NCI-H2029 (cell line): Measurements from ENCODE around the gene EXOSC7.
A peak's percentile ranks its signal among the peaks of the same experiment; 100 is the strongest.
"Not testable (repeated sequence)": the region's sequence is repeated elsewhere in the genome, so short reads cannot be mapped to it uniquely, and the experiment has no call there.

ENCODE experiments used
- DNase-seq: peaks from one replicate; lab custom pipeline; 2025; lab: John Stamatoyannopoulos, UW

Gene EXOSC7

DNA sequence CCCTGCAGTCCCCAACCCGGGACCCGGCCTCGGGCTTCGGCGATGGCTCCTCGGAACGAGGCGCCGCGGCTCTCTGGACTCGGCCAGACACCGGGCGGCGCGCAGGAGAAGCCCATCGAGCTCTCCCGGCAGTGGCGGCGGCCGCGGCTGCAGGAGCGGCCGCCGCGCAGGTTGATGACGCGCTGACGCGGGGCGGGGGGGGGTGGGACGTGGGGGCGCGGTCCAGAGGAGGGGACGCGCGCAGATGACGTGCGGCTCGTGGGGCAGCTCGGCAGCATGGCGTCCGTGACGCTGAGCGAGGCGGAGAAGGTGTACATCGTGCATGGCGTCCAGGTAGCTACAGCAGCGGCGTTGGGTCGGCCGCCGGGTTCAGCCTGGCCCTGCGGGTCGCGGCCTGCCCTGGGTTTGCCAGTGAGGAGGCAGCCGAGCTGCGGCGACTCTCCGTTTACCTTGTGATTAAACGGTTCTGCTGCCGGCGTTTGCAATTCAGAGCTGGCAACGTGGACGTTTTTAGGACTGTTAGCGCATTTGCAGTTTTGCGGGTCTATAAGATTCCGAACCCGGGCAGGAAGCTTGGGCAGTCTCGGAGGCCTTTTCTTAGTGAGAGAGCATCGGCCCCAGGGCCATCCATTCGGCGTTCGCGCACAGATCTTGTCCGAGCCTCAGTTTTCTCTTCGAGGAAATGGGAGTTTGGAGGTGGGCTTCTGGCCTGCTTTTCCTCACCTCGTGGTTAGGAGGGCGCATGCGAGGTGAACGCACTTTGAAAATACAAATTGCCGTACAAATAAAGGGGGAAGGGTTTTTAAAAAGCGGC, at the start of gene EXOSC7, which contains the start of gene ZDHHC3:
EXOSC7 (plus strand) TSS at position 243 of the 814 bp plus-strand sequence; CDS start at position 277, 34 bp downstream.
ZDHHC3 (minus strand) TSS at position 173 of the 814 bp plus-strand sequence. CDS start 16,738 bp downstream, outside the sequence.
- peak; percentile 89 for DNase-seq

DNA sequence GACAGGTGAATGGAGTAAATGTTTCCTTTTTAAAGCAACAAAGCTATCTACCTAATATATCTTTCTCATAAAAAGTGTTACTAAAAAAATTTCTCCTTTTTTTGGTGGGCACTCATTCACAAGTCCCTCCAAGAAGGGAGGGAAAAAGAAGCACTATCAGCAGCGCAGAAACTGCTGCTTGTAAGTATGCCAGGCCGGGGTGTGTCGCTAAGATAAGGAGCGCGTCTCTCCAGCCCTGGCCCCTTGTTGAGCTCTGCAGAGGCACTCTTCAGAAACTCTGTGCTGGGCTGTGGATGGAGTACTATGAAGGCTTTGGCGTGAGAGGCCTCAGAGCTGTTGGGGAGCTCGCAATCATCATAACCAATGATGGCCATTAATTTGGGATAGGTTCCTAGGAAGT, 49.1 kb upstream of the EXOSC7 start:
- DNase-seq: no peak

DNA sequence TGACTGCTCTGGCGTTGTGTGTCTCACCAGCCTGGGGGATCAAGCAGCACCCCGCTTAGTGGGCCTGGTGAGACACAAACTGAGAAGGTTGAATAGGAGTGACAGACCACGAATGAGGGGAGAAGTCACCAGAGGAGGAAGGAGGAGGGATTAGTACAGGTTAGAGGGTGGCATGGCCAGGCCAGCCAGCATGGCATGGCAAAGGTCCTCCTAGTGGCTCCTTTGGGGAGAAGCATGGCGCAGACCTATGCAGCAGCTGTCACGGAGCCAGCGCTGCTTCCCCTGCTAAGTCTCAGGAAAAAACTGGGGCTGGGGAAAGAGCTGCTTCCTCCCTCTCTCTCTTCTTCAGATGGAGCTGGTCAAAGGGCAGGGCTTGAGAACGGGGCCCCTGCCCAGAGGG, 48.7 kb upstream of the EXOSC7 start:
- no peak for DNase-seq

DNA sequence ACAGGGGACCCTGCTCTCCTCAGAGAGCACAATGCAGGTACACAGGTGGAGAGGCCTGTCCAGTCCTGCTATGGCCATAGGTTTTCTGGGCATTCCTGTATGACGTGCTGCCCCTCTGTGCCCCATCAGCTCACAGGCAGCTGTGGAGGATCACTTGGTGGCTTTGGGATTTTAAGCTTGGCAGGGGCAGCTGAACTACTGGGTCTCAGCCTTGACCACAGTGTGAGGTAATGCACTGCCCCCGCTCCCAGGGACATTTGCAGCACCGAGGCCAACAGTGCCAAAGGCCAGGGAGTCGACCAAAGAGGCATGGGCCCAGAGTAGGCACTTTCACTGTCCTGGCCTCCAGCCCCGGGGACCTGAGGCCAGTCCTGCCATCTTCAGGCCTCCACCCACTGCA, 46.3 kb upstream of the EXOSC7 start:
- DNase-seq: no peak

DNA sequence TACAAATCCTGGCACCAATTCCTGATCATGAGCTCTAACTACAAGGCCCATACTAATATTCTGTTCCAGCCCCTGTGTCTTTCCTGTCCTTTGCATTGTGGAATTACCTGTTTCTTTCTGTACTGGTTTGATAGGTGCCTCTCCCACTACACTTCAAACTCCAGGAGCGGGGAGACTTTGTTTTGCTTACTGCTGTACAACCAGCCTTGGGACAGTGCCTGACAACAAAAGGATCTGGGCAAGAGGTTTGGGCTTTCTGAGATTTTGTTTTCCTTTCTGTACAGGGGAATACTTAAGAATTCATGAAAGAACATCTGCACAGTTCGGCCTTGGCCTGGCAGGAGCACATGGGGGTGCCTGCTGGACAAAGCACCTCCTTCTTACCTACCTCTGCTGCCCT, 45.1 kb upstream of the EXOSC7 start:
- no peak for DNase-seq

DNA sequence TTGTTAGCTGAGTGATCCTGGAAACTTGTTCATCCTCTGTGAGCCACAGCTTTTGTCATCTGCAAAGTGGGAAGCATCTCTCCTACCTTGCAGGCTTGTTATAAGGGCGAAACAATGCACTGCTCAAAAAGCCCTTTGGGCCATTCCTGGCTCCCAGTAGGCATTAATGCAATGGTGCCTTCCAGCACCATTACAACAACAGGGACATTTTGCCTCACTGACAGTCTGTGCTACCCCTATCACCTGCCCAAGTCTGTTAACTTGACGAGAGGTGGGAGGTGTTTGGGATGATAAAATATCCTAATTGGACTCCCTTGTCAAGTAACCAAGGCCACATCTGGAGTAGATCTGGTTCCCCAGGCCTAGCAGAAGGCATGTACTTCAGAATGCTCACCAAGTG, 44.3 kb upstream of the EXOSC7 start:
- DNase-seq: no peak

DNA sequence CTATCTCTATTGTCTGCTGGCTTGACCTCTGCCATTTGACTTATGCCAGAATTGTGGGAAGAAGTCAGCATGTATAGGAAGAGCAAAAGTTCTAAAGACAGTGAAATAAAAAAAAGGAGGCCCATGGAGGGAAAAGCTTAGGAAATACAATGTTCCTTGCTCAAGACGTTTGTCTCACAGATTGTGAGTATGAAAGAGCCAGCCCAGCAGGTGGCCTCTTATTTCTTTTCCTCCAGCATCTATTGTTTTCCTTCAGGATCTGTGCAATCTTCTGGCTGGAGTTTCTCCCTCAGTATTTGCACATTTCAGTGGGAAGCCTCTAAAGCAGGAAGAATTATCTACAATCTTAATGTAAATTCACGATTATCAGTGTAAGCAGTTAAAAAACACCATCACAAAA, 43.8 kb upstream of the EXOSC7 start:
- DNase-seq: no peak

DNA sequence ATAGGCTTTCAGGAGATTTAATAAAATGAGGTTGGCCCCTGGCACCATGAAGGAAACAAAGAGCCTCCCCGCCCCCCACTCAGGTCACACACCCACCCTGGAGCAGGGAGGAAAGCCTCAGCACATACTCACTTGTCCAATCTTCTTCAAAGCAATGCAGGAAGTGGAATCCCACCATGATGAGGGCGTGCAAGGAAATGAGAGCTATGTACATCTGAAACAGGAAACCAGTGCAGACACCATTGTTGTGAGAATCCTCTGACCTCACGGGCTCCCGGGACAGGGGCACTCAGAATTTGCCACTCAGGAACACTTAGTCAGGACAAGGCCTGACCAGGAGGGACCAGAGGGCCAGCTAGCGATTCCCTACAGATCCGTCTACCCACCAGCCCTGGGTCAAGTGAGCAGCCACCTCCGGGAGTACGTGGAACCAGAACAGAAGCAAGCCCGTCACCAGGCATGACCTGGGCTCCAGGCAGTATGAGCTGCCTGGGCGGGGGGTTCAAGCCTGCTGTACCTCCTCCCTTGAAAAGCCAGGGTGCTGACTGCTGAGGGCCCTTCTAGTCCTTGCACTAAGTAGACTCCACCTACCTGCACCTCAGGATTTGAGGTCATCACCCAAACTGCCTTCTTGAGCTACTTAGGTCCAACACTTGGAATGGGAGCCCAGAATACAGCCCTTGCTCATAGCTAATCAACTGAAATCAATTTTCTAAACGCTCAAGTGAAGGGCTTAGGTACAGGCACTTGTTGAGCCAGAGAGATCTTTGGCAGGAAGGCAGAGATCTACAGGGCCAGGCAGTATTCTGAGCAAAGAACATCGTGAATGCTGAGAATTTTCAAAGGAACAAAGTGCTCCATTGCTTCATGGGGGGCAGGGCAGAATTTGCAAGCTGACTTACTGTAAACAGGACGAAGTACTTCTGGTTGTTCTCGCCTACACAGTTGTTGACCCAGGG, 42.8 kb upstream of the EXOSC7 start:
- no peak for DNase-seq

DNA sequence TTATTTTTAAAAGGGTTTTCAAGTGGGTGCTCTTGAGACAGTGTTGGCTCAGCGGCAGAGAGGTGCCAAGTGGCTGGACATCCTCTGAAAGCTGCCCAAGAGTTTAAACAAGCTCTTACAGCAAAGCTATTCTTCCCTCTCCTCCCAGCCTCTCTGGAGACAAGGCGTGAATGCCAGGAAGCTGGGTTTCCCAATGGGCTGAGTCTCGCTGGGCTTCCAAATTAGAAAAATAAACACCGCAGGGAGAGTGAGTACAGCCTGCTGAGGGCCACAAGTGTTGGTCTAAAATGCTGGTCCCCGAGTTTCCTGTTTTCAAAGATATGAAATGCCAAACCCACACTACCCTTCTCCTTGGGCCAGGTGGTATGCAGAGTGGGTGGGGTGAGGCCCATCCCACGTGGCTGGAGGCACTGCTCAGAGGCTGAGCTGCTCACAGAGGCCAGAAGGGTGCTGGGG, 36.4 kb upstream of the EXOSC7 start:
- peak; percentile 72 for DNase-seq

DNA sequence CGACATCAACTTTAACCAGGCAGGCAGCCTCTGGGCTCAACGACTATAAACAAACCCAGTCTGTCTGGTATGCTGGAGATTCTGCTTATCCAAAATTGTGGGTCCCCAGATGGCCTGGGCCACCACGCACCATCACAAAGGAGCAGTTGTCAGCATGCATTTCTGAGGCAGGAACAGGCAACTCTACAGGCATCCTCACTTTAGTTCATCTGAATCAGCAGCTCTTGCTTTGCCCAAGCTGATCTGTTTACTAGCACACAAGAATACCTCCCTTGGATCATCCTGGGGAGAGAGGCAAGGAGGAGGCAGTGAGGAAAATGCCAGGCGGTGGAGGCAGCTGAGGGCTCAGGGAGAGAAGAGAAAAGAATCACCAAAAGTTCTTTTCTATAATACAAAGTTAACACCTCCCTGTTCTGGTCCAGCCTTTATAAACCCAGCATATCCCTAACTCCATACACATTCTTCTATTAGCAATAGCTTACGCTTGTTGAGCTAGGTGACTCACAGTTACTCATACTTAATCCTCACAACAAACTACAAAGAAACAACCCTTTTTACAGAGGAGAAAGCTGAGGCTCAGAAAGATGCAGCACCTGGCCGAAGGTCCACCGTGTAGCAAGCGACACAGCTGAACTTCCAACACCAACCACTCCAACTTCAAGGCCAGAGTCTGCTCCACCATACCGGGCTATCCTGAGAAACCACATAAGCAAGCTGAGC, 33.7 kb upstream of the EXOSC7 start:
- DNase-seq: no peak

DNA sequence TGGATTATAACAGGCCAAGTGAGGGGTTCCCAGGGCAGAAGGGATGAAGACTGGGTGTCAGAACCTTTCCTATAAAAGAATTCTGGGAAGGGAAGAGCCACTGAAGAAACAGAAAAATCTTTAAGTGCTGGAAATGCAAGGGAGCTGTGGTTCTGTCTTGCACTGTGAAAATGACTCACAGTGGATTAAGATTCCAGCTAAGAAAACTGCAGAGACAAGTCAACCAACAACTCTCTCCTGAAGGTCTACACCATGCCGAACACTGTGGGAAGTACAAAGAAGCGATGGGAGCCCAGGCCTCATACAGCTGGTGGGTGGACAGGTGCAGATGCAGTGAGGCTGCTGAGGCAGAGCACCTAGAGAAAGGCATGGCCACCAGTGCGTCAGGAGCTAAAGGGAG, 27.8 kb upstream of the EXOSC7 start:
- DNase-seq: no peak

DNA sequence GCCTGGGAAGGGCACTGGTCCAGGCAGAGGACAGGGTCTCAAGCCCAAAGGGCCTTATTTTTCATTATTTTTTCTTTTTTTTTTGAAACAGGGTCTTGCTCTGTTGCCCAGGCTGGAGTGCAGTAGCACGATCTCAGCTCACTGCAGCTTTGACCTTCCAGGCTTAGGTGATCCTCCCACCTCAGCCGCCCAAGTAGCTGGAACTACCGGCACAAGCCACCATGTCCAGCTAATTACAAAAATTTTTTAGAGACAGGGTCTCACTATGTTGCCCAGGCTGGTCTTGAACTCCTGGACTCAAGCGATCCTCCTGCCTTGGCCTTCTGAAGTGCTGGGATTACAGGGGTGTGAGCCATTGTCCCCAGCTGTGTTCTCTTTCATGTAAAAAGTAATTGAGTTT, 26.3 kb upstream of the EXOSC7 start:
- not testable (repeated sequence) for DNase-seq

DNA sequence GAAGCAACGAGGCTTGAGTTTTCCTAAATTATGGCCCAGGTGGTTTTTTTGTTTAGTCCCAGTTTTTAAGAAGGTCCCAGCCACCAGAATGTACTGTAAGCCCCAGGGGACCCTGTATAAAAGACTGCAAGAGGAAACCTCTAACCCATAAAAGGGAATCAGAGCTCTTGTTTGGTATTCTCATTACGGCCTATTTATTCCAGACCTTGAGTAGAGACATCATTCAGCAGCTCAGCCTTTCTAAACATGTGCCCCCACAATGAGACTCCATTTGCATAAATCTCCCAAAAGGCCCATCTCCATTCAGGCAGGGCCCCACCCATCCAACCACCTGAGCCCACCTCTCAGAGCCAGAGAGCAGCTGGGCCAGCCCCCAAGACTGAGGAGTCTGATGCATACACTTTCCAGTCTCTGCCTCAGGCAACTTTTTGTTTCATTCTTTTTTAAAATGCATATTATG, 25.7 kb upstream of the EXOSC7 start:
- no peak for DNase-seq

DNA sequence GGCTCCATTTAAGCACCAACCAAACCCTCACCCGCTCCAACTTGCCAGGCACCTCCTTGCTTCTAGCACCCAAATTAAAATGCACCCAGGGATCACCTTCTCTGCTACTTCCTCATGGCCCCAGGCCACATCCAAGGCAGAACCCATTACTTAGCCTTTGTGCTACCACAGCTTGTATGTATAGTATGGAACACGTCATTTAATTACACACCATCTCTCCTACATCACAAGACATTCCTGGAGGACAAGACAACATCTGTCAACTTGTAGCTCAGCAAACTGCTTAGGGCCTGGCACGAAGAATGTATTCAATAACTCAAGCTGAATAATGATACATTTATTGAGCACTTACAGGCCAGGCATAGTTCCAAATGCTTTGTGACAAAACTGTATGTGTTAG, 23.4 kb upstream of the EXOSC7 start:
- no peak for DNase-seq

DNA sequence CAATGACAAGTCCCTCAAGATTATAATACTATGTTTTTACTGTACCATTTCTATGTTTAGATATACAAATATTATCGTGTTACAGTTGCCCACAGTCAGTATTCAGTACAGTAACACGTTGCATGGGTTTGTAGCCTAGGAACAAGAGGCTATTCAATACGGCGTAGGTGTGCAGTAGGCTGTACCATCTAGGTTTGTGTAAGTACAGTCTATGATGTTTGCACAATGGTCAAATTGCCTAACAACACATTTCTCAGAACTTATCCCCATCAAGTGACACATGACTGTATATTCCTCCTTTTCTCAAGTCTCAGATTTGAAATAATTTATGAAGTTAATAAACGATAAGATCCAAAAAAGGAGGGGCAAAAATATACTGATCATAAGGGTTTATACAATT, 21.7 kb upstream of the EXOSC7 start:
- no peak for DNase-seq

DNA sequence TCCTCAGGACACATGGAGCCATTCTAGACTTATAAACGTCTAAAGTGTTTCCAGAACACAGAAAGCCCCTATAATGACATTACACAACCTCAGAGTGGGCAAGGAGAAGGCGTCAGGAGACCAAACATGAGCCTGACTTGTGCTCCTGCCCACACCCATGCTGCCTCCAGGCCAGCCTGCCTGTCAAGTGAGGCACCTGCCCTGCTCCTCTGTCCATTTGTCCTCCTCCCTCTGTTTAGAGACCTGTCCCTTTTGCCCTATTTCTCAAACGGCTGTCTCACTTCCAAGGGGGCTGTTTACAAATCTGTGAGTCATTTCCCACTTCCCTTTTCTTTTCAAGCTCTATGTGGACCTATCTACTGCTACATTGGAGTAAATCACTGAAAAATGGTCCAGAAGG, 21.1 kb upstream of the EXOSC7 start:
- no peak for DNase-seq

DNA sequence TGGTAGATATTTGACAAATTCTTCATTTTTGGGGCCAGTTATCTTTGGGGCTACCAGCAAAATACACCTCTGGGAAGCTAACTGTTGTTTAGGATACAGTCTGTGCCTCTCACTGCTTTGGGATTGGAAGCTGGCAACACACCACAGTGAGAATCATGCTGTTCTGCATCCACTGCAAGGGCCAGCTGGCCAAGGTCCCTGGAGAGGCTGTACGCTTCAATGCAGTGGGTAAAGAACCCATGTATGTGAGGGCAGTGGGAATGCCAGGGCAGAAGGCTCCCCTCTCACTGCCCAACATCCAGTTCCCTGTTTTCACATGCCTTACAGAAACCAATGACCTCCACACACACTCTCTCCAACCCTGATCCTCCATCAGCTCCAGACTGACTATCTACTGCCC, 20.1 kb upstream of the EXOSC7 start:
- no peak for DNase-seq

DNA sequence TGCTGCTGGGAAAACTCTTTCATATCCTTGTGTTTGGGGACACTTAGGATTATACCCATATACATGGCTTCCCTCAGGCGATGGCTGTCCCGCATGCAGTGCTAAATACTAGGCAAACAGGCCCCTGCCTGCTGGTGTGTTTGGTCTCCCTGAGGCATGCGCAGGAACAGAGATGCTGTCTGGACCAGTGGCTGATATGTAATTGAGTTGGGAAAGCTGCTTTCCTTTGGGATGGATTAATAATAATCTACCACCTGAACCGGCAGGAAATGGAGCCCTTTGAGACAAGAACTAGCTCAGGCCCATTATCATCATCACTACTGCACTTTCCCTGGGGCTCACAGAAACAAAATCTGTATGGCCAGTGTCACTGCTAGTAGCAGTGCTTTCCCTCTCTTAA, 18.1 kb upstream of the EXOSC7 start:
- no peak for DNase-seq

DNA sequence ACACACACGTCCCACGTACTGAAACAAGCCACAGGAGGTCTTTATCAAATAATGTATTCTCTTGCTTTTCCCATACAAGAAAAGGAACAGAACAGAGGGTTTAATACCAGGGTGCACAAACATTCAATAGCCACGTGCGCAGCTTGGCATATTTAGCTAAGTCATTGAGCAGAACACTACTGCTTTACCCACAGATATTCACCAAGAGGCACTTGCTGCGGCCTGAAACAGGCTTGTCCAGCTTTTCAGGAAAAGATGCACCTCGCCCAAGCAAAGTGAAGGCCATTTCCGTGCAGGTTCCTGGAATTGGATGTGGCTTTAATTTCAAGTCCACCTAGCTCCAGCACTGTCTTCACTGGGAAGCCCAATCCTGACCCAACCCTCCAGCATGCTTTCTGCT, 17.7 kb upstream of the EXOSC7 start:
- DNase-seq: no peak

DNA sequence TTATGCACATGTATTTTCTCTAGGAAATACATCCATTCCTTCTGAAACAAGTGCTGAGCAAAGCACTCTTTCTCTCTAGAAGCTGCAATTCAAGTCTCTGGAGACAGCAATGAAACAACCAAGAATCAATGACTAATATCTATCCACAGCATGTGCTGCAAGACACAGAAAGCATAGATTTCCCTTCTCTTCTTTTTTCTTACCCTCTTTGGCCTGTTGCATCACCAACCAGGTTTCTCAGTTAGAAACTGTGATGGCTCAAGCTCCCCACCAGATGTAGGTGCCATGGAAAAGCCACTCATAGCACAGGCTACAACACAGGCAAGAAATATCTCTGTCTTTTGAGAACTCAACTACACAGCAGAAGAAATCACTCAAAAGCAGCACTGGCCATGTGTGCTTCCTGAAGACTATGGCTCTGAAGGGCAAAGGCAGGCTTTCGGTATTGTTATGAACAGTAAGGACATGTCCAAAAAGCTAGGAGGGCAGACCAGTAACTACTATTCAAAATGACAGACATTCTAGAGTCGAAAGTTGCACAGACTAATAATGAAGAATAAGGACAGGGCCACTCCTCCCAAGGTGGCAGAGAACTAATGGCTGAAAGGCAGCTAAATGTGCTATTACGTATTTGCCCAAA, 15.5 kb upstream of the EXOSC7 start:
- no peak for DNase-seq

DNA sequence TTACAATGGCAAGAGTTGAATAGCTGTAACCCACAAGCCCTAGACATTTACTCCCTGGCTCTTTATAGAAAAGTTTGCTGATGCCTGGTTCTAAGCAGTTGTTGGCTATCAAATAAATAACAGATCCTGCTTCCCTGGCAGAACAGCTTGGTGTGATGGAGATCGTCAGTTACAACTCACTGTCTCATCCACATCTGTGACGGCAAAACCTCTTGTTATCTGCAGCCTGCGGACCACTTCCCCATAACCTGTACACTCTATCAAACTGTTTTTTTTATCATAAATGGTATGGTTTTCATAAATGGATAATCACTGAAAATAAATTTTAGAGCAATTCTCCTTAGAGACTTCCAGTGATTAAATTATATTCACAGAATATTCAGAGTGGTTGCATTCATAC, 14.2 kb upstream of the EXOSC7 start:
- DNase-seq: no peak
